HG03571 (cell line): ENCODE results near the gene ZG16.
"Not testable (repeated sequence)": the region's sequence is repeated elsewhere in the genome, so short reads cannot be mapped to it uniquely, and the experiment has no call there.

Source experiments
- ATAC-seq: cut with Tn5 transposase; IDR thresholded peaks from one replicate; pipeline ENCODE4 v1.9.1; 2021; ENCODE audit not compliant: unreplicated experiment

Gene ZG16

DNA sequence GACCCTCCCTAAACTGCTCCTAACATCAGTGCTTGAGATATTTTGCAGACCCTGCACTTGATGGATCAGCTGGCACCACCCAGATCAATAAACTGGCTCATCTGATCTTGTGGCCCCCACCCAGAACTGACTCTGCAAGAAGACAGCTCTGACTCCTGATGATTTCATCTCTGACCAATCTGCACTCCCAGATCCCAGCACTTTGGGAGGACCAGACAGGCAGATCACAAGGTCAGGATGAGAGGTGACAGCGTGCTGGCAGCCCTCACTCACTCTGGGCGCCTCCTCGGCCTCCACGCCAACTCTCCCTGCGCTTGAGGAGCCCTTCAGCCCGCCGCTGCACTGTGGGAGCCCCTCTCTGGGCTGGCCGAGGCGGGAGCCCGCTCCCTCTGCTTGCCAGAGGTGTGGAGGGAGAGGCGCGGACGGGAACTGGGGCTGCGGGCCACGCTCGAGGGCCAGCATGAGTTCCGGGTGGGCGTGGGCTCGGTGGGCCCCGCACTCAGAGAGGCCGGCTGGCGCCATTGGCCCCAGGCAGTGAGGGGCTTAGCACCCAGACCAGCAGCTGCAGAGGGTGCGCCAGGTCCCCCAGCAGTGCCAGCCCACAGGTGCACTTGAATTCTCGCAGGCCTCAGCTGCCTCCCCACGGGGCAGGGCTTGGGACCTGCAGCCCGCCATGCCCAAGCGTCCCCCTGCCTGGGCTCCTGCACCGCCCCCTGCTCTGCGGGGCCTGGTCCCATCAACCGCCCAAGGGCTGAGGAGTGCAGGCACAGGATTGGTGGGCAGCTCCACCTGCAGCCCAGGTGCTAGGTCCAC is 29.9 kb upstream of the ZG16 start:
- ATAC-seq = no peak

GRCh38 chr16:29748760-29749149 is 29.3 kb upstream of the ZG16 start:
- not testable (repeated sequence) for ATAC-seq

DNA sequence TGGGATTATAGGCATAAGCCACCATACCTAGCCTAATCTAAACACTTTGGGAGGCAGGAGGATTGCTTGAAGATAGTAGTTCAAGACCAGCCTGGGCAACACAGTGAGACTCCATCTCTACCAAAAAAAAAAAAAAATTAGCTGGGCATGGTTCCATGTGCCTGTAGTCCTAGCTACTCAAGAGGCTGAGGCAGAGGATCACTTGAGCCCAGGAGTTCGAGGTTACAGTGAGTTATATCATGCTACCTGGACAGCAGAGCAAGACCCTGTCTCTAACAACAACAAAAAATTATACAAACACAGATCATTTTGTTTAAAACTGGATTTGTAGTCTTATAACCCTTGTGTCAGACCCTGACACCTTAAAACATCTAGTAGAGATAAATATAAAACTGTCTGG is 24.5 kb upstream of the ZG16 start:
- no peak for ATAC-seq

DNA sequence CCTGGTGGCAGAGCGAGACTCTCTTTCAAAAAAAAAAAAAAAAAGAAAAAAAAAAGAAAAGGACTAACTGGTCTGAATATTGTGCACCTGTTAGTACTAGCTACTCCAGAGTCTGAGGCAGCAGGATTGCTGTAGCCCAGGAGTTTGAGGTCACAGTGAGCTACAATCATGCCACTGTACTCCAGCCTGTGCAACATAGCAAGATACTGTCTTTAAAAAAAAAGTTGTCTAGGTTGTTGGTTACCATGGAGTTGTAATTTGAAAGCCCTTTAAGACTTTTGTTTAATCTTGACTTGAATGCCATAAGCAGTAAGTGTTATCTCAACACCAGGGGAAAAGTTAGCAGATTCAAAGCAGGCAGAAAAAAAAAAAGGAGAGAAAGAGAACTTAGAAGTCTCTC is 21.4 kb upstream of the ZG16 start:
- no peak for ATAC-seq

- ATAC-seq = not testable (repeated sequence)
Measured at GRCh38 chr16:29757086-29757485, 21.0 kb upstream of the ZG16 start.

DNA sequence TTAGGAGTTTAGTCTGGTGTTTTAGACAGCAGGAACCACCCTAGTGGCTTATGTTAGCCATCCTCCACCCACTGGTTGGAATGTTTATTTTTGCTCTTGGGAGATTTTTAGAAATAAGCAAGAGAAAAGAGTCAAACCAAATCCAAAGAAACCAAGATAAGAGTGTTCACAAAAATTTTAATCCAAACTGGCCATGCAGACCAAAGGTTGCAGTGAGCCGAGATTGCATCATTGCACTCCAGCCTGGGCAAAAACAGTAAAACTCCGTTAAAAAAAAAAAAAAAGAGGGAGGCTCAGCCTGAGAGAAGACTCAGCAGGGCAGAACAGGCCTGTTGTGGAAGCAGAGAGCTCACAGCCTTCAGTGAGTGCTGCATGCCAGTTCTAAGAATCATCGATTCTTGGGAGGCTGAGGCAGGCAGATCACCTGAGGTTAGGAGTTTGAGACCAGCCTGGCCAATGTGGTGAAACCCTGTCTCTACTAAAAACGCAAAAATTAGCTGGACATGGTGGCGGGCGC is 20.0 kb upstream of the ZG16 start:
- ATAC-seq = no peak

DNA sequence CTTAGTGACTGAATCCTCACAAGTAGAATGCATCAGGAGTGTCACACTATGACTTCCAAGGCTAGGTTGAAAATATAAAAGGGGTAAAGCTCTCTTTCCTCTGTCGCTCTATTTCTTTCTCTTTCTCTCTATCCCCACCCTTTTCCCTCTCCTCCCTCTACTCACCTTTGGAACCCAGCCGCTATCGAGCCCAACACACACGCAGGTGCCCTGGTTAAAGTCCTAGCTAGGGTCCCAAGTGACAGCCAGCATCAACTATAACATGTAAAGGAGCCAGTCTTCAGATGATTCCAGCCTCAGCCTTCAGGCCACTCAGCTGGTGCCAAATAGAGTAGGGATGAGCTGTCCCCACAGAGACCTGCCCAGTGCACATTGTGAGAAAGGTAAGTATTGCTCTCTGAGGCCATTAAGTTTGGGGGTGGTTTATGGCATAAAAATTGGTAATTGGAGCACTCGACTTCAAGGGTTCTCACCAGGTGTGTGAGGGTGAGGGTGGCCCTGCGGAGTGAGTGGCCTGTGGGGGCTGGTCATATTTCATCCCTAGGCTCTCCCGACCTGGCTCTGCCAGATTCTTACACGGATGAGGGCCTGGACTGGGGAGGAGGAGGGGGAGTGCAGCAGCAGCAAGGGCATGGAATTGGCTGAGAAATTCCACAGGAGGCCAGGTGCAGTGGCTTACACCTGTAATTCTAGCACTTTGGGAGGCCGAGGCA is 17.3 kb upstream of the ZG16 start:
- ATAC-seq = no peak

DNA sequence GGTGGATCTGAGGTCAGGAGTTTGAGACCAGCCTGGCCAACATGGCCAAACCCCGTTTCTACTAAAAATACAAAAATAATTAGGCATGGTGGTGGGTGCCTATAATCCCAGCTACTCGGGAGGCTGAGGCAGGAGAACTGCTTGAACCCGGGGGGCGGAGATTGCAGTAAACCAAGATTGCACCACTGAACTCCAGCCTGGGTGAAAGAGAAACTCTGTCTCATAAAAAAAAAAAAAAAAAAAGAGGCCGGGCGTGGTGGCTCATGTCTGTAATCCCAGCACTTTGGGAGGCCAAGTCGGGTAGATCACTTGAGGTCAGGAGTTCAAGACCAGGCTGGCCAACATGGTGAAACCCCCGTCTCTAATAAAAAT is 16.8 kb upstream of the ZG16 start:
- ATAC-seq = not testable (repeated sequence)

GRCh38 chr16:29761882-29762281 is 16.2 kb upstream of the ZG16 start:
- no peak for ATAC-seq

GRCh38 chr16:29763326-29763725 is 14.7 kb upstream of the ZG16 start:
- no peak for ATAC-seq

GRCh38 chr16:29765167-29766032 is 12.7 kb upstream of the ZG16 start:
- ATAC-seq = no peak

DNA sequence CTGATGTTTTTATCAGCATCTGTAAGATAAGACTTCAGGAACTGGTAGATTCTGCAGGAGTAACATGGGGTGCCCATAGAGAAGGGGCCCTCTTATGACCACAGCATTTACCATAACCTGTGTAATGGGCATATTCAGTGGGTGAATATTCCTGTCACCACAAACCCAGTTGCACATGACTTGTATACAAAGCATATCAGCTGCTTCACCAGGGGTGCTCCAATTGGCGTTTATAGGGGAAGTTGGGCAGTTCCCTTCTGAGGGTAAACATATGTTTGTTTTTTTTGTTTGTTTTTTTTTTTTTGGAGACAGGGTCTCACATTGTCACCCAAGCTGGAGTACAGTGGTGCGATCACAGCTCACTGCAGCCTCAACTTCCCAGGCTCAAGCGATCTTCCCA is 11.5 kb upstream of the ZG16 start:
- no peak for ATAC-seq

DNA sequence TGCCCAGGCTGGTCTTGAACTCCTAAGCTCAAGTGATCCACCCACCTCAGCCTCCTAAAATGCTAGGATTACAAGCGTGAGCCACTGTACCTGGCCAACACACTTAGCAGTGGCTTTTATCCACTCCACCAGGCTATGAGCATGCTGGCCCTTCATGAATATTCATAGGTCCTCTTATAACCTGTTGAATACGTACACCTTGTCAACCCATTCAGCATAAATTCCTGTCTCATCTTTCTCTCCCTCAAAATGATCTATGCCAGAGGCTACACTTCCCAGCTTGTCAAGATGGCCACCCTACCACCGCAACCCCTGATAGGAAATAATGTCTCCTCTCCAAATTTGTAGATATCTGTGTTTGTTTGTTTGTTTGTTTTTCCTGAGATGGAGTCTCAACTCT is 11.0 kb upstream of the ZG16 start:
- no peak for ATAC-seq

DNA sequence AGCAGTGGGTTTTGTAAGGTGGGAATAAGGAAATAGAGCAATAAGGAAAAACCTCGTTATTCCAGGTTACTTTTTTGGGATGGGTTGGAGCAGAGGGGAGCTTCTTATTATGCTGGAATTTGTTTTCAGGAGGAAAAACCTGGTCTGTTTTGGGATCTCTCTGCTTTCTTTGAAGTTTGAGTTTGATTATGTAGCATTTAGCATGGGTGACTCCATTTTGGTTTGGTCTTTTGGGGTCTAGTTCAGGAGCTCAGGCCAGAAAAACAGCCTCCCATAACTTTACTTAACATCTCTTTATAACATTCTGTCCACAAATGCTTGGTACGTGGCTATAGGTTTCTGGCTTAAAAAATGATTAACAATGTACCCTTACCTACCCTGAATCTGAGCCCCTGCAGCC is 8.5 kb upstream of the ZG16 start:
- no peak for ATAC-seq

- no peak for ATAC-seq
Measured at GRCh38 chr16:29770250-29770929, 7.7 kb upstream of the ZG16 start.

DNA sequence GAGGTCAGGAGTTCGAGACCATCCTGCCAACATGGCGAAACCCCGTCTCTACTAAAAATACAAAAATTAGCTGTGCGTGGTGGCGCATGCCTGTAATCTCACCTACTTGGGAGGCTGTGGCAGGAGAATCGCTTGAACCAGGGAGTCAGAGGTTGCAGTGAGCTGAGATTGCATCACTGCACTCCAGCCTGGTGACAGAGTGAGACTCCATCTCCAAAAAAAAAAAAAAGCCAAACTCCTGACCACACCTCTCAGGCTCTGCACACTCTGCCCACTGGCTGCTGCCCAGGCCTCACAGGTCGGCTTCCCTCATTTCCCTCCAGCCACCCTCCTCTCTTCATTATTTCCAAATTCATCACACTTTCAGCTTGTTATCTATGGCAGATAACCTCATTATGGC is 5.7 kb upstream of the ZG16 start:
- not testable (repeated sequence) for ATAC-seq

- no peak for ATAC-seq
Measured at GRCh38 chr16:29774730-29775129, 3.3 kb upstream of the ZG16 start.

DNA sequence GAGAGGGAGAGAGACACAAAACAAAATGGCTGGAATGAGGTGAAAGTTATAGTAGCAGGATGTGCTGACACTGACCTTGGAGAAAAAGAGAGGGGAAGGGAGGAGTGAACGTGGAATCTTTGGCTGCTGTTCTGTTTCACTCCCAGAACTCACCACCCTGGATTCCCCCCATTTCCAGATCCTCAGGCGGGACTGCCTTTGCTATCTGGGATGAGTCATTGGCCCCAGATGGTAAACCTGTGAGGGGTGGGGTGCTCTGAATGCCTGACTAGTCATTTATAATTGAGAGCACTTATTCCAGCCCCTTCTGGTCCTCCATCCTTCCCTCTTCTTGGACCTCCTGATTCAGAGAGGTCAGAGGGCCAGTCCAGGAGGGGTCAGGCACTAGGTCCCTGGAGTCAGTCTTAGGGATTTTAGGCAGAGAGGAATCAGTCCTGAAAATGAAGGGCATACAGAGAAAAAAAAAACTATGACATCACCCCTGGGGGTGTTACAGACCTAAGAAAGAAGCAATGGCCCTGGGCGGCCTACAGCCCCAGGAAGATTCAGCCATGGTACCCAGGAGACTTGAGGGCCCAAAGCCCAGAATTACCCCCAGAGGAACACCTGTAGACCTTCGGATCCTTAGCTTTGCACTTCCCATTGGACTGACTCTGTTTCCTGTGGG is 2.2 kb upstream of the ZG16 start:
- ATAC-seq = no peak

DNA sequence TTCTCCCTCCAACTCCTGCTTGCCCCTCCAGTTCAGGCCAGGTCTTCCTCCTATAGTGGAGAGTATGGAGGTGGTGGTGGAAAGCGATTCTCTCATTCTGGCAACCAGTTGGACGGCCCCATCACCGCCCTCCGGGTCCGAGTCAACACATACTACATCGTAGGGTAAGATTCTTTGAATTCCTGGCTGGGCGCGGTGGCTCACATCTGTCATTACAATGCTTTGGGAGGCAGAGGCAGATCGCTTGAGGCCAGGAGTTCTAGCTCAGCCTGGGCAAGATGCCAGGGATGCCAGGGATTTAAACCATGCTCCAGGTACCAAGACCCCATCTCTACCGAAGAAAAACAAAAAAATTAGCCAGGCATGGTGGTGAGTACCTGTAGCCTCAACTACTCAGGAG is 1.4 kb downstream of the ZG16 start:
- no peak for ATAC-seq
